Stimulated activated CD8-positive, alpha-beta memory T cell treated with anti-CD3 and anti-CD28 coated beads, Interleukin-15, amount 100 ng/mL, for 48 hours (primary cell): ENCODE measurements around the gene GSTT4.
"Not testable (repeated sequence)": the region's sequence is repeated elsewhere in the genome, so short reads cannot be mapped to it uniquely, and the experiment has no call there.

Source experiments
- DNase-seq, 2 donors: peaks; one replicate each; pipeline ENCODE4 v3.0.0-alpha.2; 2020; ENCODE audit warnings: low read depth in 2 of 2

The GSTT4 gene

GRCh38 chr22:24005201-24005600, at the start of gene GSTT4:
Gene GSTT4, minus strand, starts transcription at chr22:24005453. Its CDS starts 97 bp downstream, at chr22:24005356.
- no peak for DNase-seq

GRCh38 chr22:24054356-24054755, 49.1 kb upstream of the GSTT4 start:
- no peak for DNase-seq

GRCh38 chr22:24053481-24054226, 48.4 kb upstream of the GSTT4 start:
- no peak for DNase-seq

GRCh38 chr22:24051568-24051967, 46.3 kb upstream of the GSTT4 start:
- DNase-seq, result no peak

GRCh38 chr22:24051028-24051427, 45.8 kb upstream of the GSTT4 start:
- DNase-seq, result no peak

GRCh38 chr22:24049978-24050377, 44.7 kb upstream of the GSTT4 start:
- no peak for DNase-seq

- no peak for DNase-seq
These were observed 44.0 kb upstream of the GSTT4 start for GRCh38 chr22:24049211-24049610.

- no peak for DNase-seq
These were observed 40.8 kb upstream of the GSTT4 start for GRCh38 chr22:24046024-24046423.

GRCh38 chr22:24043958-24044357, 38.7 kb upstream of the GSTT4 start:
- no peak for DNase-seq

- DNase-seq, result not testable (repeated sequence)
These were observed 38.2 kb upstream of the GSTT4 start for GRCh38 chr22:24043465-24043864.

GRCh38 chr22:24040946-24041345, 35.7 kb upstream of the GSTT4 start:
- DNase-seq, result no peak

- DNase-seq, result no peak
These were observed 33.8 kb upstream of the GSTT4 start for GRCh38 chr22:24039046-24039445.

- no peak for DNase-seq
These were observed 32.9 kb upstream of the GSTT4 start for GRCh38 chr22:24037851-24038765.

- DNase-seq, result no peak
These were observed 30.0 kb upstream of the GSTT4 start for GRCh38 chr22:24035296-24035695.

- no peak for DNase-seq
These were observed 28.5 kb upstream of the GSTT4 start for GRCh38 chr22:24033731-24034130.

GRCh38 chr22:24030186-24030702, 25.0 kb upstream of the GSTT4 start:
- DNase-seq, result no peak

- DNase-seq, result no peak
These were observed 24.1 kb upstream of the GSTT4 start for GRCh38 chr22:24029304-24029703.

GRCh38 chr22:24028533-24028932, 23.3 kb upstream of the GSTT4 start:
- DNase-seq, result no peak

- no peak for DNase-seq
These were observed 22.7 kb upstream of the GSTT4 start for GRCh38 chr22:24027991-24028390.

GRCh38 chr22:24027389-24027975, 22.2 kb upstream of the GSTT4 start:
- no peak for DNase-seq

- no peak for DNase-seq
These were observed 21.5 kb upstream of the GSTT4 start for GRCh38 chr22:24026733-24027132.

- no peak for DNase-seq
These were observed 20.8 kb upstream of the GSTT4 start for GRCh38 chr22:24026056-24026455.
